Activated T-helper 1 cell treated with anti-CD3 and anti-CD28 coated beads, Interleukin-12 subunit alpha, Interleukin-12 subunit beta, Interleukin-2, Interleukin-4 antibody, amounts not matched to agents 30 ng/mL and 10 ng/mL and 1 ng/mL, durations not matched to agents 14 hours and 24 hours and 36 hours (primary cell): ENCODE data around the gene TMEM100. TPM values are rescaled to one million over a fixed set of nuclear protein-coding genes. Genes with fewer than 3 reads are reported as not detected.

Experiments used
- DNase-seq: peaks from one replicate; pipeline ENCODE4 v3.0.0; 2021; ENCODE audit warnings: low spot score
- H3K27ac Mint-ChIP-seq: one replicate; pipeline ENCODE4 v1.8.0; 2021; ENCODE audit warnings: mild to moderate bottlenecking, mixed read lengths
- H3K27me3 Mint-ChIP-seq: one replicate; pipeline ENCODE4 v1.8.0; 2022; ENCODE audit warnings: mild to moderate bottlenecking, moderate library complexity, mixed read lengths; ENCODE audit not compliant: insufficient read depth
- H3K36me3 Mint-ChIP-seq: one replicate; pipeline ENCODE4 v1.8.0; 2021; ENCODE audit warnings: low read depth, mixed read lengths
- H3K4me1 Mint-ChIP-seq: one replicate; pipeline ENCODE4 v1.8.0; 2021; ENCODE audit warnings: low read depth, mixed read lengths
- H3K4me3 Mint-ChIP-seq: one replicate; pipeline ENCODE4 v1.8.0; 2021; ENCODE audit warnings: mild to moderate bottlenecking, moderate library complexity, mixed read lengths
- H3K9me3 Mint-ChIP-seq: one replicate; pipeline ENCODE4 v1.8.0; 2021; ENCODE audit warnings: mixed read lengths
- intact Hi-C: fragments of 100-400 bp; cut with micrococcal nuclease; formaldehyde crosslinking; loops from one replicate; pipeline ENCODE4 v1.15.1; 2024
- total RNA-seq: library from RNA; stranded (reverse); gene quantifications from 2 replicates; pipeline ENCODE4 v1.2.3, GENCODE V29; 2022

The TMEM100 gene
- not detected in 2 replicates for total RNA-seq

GRCh38 chr17:55722742-55723487, at the start of gene TMEM100:
Gene TMEM100 (minus strand): TSS chr17:55722864. CDS start chr17:55721070, 1,794 bp downstream.
- H3K4me3 Mint-ChIP-seq: no peak within 1 kb of the TSS
- no peak for DNase-seq
- H3K36me3 Mint-ChIP-seq: no peaks in the 10 kb centered on the region
- intact Hi-C loops: no loop called here
- H3K9me3 Mint-ChIP-seq: no peaks in the 10 kb centered on the region
- H3K27me3 Mint-ChIP-seq: peaks cover 42% of the 10 kb centered on the region
- H3K4me1 Mint-ChIP-seq: no peaks in the 10 kb centered on the region
- no peak within 1 kb of the TSS for H3K27ac Mint-ChIP-seq

DNA sequence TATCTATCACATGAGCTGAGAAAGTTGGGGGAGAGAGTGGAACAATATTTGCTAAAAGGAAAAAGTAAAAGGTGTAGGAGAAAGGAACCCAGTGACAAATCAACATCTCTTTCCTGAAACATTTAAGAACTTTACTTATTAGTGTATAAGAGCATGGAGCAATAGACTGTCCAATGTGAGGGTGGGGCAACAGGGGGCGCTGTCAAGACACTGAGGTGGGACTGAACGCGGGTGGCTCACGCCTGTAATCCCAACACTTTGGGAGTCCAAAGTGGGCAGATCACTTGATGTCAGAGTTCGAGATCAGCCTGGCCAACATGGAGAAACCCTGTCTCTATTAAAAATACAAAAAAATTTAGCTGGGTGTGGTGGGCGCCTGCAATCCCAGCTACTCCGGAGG, 49.4 kb upstream of the TMEM100 start:
- H3K9me3 Mint-ChIP-seq: no peaks in the 10 kb centered on the region
- intact Hi-C loops: no loop called here
- H3K4me3 Mint-ChIP-seq: no peak overlapping the region
- H3K36me3 Mint-ChIP-seq: no peaks in the 10 kb centered on the region
- peaks cover under 1% of the 10 kb centered on the region for H3K4me1 Mint-ChIP-seq
- DNase-seq: no peak
- no peak overlapping the region for H3K27ac Mint-ChIP-seq
- H3K27me3 Mint-ChIP-seq: no peaks in the 10 kb centered on the region

- Mint-ChIP-seq H3K4me1 (no peaks in the 10 kb centered on the region), H3K27ac (no peak overlapping the region), H3K27me3 (no peaks in the 10 kb centered on the region), H3K9me3 (no peaks in the 10 kb centered on the region), H3K36me3 (no peaks in the 10 kb centered on the region), H3K4me3 (no peak overlapping the region)
- intact Hi-C loops: loop anchor here (1.0 kb wide), 2 partner anchors 52 to 244 kb away; no protein-coding TSS in a partner anchor
- DNase-seq: no peak
Observed at GRCh38 chr17:55770196-55770870, 47.7 kb upstream of the TMEM100 start.

DNA sequence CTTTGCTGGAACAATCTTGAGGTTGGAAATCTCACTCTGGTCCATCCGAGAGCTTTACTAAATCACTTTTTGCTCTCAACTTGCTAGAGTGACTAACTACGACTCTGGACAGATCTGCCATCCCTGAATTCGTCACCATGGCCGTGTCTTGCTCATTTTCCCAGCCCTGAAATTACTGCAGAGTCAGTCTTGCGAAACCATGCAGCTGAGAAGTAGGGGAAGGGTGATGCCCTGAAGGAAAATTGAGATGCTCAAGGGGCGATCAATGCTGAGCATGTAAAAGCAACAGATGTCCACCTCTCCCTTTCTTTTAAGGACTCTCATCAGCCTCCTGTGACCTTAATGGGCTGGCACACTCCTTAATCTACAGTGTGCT, 46.9 kb upstream of the TMEM100 start:
- intact Hi-C loops: no loop called here
- DNase-seq: no peak
- H3K36me3 Mint-ChIP-seq: no peaks in the 10 kb centered on the region
- no peaks in the 10 kb centered on the region for H3K27me3 Mint-ChIP-seq
- no peaks in the 10 kb centered on the region for H3K4me1 Mint-ChIP-seq
- H3K27ac Mint-ChIP-seq: no peak overlapping the region
- no peaks in the 10 kb centered on the region for H3K9me3 Mint-ChIP-seq
- no peak overlapping the region for H3K4me3 Mint-ChIP-seq

DNA sequence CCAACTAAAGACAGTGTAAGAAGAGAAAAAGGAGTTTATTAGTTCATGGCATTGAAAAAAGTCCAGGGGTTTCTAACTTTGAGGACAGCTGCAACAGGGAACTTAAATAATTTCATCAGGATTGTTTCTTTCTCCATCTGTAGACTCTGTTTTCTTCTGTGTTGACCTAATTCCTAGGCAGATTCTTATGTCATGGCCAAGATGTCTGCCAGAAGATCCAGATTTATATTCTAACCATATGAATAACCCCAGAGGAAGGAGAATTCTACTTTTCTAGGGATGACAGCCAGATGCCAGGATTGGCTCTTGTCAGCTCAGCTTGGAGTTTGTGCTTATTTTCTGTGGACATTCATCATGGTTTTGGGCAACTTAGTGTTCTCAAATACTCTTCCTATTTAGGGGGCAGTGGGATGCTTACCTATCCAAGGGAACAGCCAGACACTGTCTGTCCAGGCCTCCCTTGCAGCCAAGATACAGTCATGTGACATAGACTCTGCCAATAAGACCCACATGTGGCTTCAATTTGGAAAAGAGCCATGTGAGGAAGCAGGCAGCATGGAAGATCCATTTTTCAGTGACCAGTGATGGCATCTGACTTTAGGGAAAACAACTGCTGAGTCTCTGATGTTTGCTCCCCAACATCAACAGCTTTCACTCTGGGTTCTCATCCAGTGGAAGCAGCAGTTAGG, 46.4 kb upstream of the TMEM100 start:
- Mint-ChIP-seq H3K36me3 (no peaks in the 10 kb centered on the region), H3K4me1 (no peaks in the 10 kb centered on the region)

DNA sequence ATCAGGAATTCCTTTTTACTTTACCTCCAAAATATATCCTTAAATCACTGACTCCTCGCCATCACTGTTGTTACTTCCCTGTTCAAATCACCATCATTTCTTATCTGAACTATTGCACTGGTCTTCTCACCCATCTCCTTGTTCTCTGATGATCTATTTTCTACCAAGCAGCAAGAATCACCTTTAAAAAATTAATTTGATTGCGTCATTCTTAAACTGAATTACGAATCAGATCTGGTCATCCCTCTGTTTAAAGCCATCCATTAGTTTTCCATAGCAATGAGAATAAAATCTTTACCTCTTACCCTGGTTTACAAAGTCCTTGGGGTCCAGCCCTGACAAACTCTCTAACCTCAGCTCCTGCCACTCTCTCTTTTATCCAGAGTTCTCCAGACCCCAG, 42.8 kb upstream of the TMEM100 start:
- H3K4me3 Mint-ChIP-seq: no peak overlapping the region
- DNase-seq: no peak
- no peaks in the 10 kb centered on the region for H3K27me3 Mint-ChIP-seq
- H3K4me1 Mint-ChIP-seq: no peaks in the 10 kb centered on the region
- intact Hi-C loops: no loop called here
- H3K36me3 Mint-ChIP-seq: no peaks in the 10 kb centered on the region
- H3K9me3 Mint-ChIP-seq: no peaks in the 10 kb centered on the region
- H3K27ac Mint-ChIP-seq: no peak overlapping the region

More for the DNA sequence above, 46.4 kb upstream of the TMEM100 start:
- Mint-ChIP-seq H3K27ac (no peak overlapping the region), H3K27me3 (no peaks in the 10 kb centered on the region), H3K9me3 (no peaks in the 10 kb centered on the region), H3K4me3 (no peak overlapping the region)
- DNase-seq: no peak
- intact Hi-C loops: no loop called here

- DNase-seq: no peak
- Mint-ChIP-seq H3K27ac (no peak overlapping the region), H3K4me3 (no peak overlapping the region), H3K4me1 (no peaks in the 10 kb centered on the region), H3K9me3 (no peaks in the 10 kb centered on the region), H3K36me3 (no peaks in the 10 kb centered on the region), H3K27me3 (no peaks in the 10 kb centered on the region)
- intact Hi-C loops: no loop called here
Observed at GRCh38 chr17:55764610-55765009, 41.9 kb upstream of the TMEM100 start.

- H3K27ac Mint-ChIP-seq: no peak overlapping the region
- intact Hi-C loops: no loop called here
Observed at GRCh38 chr17:55763856-55764255, 41.2 kb upstream of the TMEM100 start.

GRCh38 chr17:55762086-55762858, 39.6 kb upstream of the TMEM100 start:
- Mint-ChIP-seq H3K27ac (no peak overlapping the region), H3K9me3 (no peaks in the 10 kb centered on the region), H3K4me1 (no peaks in the 10 kb centered on the region), H3K27me3 (no peaks in the 10 kb centered on the region), H3K4me3 (no peak overlapping the region), H3K36me3 (no peaks in the 10 kb centered on the region)
- intact Hi-C loops: no loop called here
- DNase-seq: no peak

More at GRCh38 chr17:55763856-55764255, 41.2 kb upstream of the TMEM100 start:
- Mint-ChIP-seq H3K27me3 (no peaks in the 10 kb centered on the region), H3K36me3 (no peaks in the 10 kb centered on the region), H3K9me3 (no peaks in the 10 kb centered on the region), H3K4me3 (no peak overlapping the region), H3K4me1 (no peaks in the 10 kb centered on the region)
- no peak for DNase-seq

- H3K27me3 Mint-ChIP-seq: no peaks in the 10 kb centered on the region
- no peaks in the 10 kb centered on the region for H3K36me3 Mint-ChIP-seq
- no peak overlapping the region for H3K4me3 Mint-ChIP-seq
- no peaks in the 10 kb centered on the region for H3K9me3 Mint-ChIP-seq
- intact Hi-C loops: no loop called here
- DNase-seq: no peak
- H3K27ac Mint-ChIP-seq: no peak overlapping the region
- H3K4me1 Mint-ChIP-seq: no peaks in the 10 kb centered on the region
Observed at GRCh38 chr17:55760643-55761355, 38.1 kb upstream of the TMEM100 start.

- Mint-ChIP-seq H3K4me1 (no peaks in the 10 kb centered on the region), H3K27ac (no peak overlapping the region), H3K27me3 (no peaks in the 10 kb centered on the region), H3K9me3 (no peaks in the 10 kb centered on the region), H3K36me3 (no peaks in the 10 kb centered on the region), H3K4me3 (no peak overlapping the region)
- intact Hi-C loops: no loop called here
- no peak for DNase-seq
Observed at GRCh38 chr17:55758171-55758570, 35.5 kb upstream of the TMEM100 start.

DNA sequence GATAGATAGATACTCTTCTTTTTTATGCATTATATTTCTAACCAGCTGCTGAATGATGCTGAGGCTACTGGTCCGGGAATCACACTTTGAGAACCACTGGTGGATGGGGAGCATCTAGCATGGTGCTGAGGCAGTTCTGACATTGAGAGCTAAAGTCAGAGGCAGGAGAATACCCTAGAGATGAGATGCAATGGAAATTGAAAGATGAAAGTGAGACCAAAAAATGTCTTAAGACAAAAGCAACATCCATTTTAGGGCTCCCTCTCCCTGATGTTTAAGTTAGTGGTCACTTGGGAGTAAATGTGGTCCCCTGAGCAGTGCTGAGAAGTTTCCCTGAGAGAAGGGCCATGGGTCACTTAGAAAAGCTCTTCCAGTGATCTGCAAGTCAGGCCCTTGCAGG, 35.0 kb upstream of the TMEM100 start:
- no peaks in the 10 kb centered on the region for H3K36me3 Mint-ChIP-seq
- intact Hi-C loops: no loop called here
- no peak for DNase-seq
- no peak overlapping the region for H3K27ac Mint-ChIP-seq
- no peaks in the 10 kb centered on the region for H3K27me3 Mint-ChIP-seq
- no peaks in the 10 kb centered on the region for H3K9me3 Mint-ChIP-seq
- H3K4me3 Mint-ChIP-seq: no peak overlapping the region
- H3K4me1 Mint-ChIP-seq: no peaks in the 10 kb centered on the region
